Stimulated activated CD4-positive, alpha-beta T cell treated with anti-CD3 and anti-CD28 coated beads, Interleukin-15, amount 100 ng/mL, for 24 hours (primary cell): Measurements from ENCODE around the gene PPP1R13B.
"Not testable (repeated sequence)": the region's sequence is repeated elsewhere in the genome, so short reads cannot be mapped to it uniquely, and the experiment has no call there.

Experiments used
- DNase-seq: peaks from one replicate; pipeline ENCODE4 v3.0.0-alpha.2; 2020

The PPP1R13B gene

DNA sequence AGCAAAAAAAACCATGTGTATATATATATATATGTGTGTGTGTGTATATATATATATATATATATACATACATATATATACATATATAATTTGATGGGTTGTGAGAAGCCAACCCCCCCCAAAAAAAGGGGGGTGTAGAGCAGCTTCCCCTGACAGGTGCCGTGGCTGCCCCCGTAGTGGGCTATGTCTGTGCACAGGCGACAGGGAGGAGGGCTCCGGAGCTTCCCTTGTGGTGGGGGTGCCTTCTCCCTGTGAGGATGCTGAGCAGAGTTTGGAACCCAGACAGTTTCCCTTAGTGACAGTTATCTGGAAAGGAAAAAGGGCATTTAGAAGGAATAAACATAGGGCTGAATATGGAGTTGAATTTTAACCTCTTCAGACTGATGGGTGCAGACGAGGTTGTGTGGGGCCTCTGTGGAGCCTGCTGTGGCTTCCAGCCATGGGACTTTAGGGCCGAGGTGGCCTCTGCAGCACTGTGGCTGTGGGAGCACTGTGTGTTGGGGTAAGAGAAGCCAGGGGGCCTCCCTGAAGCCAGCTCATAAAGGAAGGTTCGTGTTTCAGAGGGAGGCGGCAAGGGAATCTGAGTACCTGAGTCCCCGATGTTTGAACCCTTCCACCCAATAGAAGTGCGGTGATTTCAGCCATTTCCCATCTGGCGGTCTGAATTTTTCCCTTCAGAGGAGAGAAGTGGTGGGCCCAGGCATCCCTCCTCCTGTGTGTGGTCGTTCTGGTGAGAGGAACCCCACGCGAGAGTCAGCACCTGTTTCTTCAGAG lies 151.9 kb downstream of the PPP1R13B start:
- DNase-seq: no peak

DNA sequence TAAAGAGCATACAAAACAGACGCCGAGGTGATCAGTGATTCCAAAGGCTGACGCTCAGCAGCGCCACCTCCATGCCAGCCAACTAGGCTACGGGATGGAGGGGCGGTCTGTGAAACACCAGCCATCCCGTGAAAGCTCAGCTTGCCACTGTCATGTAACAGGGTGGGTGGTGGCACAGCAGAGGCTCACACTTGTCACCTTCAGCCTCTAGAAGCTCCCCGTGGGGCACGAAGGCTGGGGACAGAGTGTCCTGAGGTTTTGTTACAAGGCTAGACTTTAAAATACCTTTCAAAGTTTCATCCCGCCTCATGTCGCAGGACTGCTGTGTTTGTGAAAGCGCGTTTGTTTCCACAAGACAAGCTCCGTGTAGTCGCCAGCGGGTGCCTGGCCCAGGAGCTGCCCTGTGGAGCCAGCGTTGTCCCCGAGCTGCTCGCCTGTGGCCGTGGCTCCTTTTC lies 152.8 kb downstream of the PPP1R13B start:
- DNase-seq: no peak

DNA sequence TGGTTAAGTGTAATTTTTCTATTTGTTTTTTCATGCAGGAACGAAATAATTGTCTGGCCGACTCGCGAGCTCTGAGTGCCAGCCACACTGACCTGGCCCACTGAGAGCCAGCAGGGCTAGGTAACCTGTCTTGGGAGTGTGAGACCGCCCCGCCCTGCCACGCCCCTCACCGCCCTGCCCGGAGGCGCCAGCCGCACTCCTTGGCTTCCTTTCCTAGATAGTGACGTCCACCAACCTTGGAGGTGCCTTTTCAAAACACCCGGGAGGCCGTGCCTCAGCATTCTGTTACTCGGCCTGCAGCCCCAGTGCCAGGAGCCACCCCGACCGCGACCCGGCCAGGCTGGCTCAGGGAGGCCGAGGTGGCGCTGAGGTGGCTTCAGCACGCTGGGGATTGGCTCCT lies 153.9 kb downstream of the PPP1R13B start:
- no peak for DNase-seq

DNA sequence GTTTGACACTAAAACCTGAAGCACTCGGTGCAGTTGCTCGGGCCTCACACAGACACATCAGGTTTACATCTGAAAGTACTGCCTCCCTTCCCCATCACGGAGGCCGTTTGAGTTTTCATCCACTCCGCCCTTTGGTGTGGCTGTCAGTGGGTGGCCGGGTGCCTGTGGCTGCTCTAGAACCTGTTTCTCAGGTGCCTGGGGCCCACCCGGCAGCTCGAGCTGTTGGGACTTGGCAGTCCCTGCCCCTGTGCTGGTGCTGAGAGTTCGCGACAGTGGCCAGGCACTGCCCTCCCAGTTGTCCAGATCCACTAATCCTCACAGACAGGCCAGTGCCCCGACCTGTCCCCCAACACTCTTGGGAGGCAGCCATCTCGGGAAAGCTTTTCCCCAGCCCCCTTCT lies 154.5 kb downstream of the PPP1R13B start:
- DNase-seq: no peak

DNA sequence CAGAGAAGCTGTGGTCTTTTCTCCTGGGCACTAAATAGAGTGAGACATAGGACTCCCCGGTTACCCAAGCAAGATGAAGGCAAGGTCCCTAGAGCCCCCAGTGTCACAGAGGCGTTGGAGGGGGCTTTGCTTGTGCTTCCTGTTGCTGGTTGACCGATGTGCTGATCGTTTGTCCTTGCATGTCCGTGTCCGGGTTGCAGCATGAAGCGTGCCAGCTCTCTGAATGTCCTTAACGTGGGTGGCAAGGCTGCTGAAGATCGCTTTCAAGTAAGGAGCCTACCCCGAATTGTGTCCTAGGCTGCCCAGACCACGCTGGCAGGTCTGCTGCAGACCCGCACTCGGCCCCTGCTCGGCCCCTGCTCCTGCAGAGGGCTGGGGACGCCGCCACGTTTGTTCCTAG lies 155.2 kb downstream of the PPP1R13B start:
- DNase-seq: no peak

DNA sequence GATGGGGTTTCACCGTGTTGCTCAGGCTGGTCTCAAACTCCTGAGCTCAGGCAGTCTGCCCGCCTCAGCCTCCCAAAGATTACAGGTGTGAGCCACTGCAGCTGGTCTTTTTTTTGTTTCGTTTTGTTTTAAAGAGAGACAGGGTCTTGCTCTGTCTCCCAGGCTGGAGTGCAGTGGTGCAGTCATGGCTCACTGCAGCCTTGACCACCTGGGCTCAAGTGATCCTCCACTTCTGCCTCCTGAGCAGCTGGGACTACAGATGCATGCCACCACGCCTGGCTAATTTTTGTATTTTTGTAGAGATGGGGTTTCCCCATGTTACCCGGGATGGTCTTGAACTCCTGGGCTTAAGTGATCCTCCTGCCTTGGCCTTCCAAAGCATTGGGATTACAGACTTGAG lies 155.7 kb downstream of the PPP1R13B start:
- DNase-seq: not testable (repeated sequence)

DNA sequence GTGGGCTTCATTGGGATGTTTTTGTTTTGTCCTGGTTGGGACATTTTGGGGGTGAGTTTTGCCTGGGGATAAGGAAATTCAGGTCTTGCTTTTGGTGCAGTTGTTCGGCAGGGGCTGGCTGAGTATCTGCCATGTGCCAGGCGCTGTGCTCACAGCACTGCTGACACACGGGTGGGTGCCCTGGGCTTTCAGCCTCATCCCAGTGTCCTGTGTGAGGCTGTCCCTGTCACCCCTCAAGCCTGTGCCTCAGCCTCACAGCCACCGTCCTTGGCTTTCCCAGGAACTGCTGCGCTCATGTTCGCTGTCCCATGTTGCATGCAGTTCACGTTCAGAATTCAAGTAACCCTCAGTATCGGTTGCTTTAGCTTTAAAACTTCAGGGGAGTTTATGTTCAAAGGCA lies 157.0 kb downstream of the PPP1R13B start:
- no peak for DNase-seq

DNA sequence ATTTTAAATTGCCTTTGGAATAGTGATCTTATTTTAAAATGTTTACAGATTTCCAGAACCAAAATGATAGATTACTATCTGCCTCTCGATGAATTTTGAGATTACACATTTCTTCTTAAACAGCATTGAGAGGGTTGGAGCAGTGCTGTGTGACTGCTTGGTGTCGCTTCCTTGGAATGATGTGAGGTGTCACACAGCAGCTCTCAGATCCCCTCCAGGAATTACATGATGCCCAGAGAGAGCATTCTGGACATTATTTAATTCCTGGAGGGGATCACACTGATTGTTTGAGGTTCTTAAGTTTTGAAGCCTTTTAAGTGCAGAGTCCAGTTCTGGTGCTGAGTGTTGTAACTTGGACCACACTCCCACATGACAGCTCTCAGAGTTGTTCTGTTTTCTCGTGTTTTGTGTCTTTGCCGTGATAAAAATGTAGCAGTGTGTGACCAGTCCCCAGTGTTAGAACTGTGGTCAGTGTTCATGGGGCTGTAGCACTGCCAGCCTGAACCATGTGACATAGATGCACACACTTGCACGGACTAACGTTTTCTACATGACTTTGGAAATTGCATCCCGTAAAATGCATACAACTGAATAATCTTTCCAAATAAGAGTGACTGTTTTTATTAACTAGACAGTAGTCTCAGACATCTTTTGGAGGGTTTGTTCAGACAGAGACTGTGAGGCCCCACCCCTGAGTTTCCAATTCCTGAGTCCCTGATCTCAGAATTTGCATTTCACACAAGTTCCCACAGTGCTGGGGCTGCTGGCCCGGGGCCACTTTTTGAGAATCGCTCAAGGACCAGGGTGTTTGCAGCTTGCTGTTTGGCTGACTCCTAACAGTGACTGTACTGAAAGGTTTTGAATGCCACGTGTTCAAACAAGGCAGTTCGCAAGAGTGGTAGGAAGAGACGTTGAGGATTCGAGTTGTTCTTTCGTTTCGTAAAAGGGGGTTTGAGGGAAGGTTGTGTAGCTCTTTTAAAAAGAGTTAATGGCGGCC lies 158.2 kb downstream of the PPP1R13B start:
- no peak for DNase-seq

DNA sequence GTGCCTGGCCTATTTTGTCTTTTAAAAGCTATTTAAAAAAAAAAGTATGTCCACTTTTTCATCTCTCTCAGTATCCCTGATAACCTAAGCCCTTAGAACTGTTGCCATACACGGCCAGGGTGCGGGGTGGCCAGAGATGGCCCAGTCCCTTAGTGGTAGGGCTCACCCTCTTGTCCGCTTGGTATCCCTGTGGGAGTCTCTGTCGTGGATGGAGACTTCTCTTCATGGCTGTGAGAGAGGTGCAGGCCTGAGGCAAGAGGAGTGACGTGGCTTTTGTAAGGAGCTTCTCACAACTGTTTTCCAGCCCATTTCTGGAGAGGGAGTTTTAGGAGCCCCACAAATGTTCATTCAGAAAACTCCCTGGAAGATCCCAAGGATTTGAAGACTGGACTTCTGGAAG lies 158.9 kb downstream of the PPP1R13B start:
- DNase-seq: no peak

DNA sequence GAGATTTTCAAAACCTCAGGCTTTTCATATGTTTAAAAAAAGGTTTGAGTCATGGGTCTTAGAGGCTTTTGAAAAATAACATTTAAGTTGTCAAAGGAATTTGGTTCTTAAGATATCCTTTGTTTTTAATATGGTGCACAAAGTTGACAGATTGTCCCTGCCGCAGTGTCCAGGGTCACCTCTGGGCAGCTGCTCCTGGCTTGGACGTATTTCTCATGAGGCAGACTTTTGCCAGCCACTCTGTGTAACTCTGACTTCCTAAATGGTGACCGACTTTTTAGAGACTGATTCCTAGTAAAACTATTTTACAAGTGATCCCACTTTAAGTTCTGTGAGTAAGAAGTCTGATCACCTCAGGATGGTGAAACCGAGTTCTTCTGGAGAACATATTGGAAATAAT lies 159.7 kb downstream of the PPP1R13B start:
- no peak for DNase-seq

DNA sequence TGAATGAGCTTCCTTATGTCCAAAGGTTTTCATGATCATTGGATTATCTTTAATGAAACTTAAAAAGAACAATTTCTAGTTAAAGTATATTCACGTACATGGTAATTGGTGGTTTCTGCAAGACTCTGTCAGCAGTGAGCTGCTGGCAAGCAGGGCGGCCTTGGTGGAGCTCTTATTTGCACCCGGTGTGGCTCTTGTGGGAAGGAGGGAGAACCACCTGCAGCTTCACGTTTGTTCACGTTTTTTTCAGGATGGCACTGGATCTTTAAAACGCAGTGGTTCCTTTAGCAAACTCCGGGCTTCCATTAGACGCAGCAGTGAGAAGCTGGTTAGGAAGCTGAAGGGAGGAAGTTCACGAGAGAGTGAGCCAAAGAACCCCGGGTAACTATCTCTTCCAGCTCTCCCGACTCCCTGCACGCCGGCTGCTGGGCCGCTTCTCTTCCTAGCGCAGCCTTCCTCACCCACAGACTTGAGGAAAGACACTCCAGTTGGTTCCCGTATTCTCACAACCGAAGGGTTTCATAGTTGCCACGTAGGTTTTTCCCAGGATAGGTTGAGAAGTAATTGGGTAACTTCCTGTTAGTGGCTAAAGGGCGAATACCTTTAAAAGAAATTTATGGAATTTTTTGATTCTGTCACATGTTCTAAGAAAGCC lies 160.4 kb downstream of the PPP1R13B start:
- no peak for DNase-seq

DNA sequence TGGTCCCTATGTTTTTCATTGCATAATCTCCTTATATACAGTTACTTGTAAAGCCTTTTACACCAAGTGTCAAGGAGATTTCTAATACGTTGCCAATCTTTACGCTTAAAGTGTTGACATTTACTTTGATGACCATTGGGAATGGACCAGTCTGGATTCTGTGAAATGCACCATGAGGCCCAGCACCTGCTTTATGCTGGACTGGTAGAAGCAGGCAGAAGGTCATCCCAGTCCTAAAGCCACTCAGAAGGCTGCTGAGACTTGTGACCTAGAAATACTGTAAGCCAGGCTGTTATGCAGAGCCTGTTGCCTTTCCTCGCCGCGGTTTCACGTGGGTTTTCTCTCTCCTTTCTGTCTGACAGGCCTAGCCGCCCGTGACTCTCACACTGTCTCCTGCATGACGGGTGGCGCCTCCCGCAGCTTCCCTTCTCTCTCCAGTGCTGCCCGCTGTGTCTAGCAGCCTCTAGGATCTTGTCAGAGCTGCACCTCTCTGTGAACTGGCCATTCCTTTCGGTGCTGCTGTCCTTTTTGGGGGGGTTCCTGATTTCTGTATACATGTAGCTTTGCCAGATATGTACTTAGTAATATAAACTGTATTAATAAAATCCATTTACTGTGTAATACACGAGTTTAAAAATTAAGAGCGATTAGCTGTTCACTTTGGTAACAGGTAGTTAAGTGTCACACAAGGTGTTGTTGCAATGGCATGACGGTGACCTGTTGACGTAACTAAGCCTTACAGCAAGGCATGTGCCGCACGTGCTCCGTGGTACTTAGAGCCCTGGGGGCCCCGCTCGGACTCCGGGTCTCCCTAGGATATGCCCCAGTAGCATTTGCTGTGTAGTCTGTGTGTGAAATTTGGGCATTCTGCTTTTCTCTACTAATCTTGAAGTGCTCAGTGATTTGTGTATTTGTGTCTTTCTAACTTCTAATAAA lies 161.8 kb downstream of the PPP1R13B start:
- no peak for DNase-seq

DNA sequence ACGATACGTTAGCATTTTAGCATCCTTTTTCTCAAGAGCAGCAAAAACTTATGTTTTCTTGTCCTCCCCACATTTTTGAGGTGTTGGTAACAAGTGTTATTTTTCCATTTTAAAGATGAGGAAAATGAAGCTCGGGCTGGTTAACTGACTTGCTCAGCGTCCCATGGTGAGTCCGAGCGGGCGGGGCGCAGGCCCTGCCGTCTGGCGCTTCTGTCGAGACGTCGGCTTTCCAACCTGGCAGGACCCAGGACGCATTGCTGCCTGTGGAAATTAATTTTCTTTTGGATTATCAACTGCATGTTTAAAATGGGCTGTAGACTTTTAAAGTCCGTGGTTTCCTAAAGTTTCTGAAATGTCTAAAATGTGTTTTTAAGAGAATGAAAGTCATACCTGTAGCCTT lies 162.5 kb downstream of the PPP1R13B start:
- no peak for DNase-seq

DNA sequence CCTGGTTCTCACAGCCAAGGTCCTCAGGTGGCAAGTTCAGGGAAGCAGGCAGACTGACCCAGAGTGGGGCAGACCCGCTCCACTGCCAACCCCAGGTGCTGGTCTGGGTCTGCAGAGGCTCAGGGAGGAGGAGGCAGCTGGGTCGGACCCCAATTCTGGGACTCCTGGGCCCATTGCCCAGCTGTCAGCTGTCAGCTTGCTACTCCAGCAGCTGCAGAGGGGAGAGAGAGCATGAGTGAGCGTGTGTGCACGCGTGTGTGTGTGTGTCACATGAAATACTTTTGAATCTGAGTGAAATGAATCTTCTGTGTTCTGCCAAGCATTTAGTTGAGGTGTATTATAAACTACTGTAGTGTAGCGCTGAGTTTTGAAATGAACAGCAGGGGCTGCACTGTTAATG lies 162.9 kb downstream of the PPP1R13B start:
- DNase-seq: no peak
